ENCODE results near the gene TUBB4B.

The TUBB4B gene

DNA sequence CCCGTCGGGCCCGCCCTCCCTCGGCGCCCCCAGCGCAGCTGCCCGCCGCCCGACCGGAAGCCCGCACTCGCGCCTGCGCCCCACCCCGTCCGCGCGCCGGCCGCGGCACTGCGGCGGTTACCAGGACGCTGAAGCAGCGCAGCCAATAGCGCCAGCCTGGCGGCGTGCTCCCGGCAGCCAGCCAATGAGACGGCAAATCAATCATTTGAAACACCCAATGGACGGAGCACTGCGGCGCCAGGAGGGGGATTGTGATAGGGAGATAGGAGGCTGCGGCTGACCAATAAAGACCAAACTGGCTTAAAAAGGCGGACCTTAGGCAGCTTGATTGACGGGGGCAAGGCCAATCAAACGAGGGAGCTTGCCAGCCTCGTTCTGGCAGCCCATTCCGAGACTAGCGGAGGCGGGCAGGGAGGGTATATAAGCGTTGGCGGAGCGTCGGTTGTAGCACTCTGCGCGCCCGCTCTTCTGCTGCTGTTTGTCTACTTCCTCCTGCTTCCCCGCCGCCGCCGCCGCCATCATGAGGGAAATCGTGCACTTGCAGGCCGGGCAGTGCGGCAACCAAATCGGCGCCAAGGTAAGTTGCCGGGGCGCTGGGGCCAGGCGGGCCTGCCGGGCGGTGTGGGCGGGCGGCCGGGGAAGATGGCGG lies at the start of gene TUBB4B:
Gene TUBB4B (plus strand): TSS at position 447 of the 649 bp plus-strand sequence. CDS start 74 bp downstream, at position 521.
- peak within 1 kb of the TSS; percentile 83 to 92 (median 88) for H3K4me3 ChIP-seq
- peak within 1 kb of the TSS; percentile 94 to 99 (median 97) for H3K27ac ChIP-seq

DNA sequence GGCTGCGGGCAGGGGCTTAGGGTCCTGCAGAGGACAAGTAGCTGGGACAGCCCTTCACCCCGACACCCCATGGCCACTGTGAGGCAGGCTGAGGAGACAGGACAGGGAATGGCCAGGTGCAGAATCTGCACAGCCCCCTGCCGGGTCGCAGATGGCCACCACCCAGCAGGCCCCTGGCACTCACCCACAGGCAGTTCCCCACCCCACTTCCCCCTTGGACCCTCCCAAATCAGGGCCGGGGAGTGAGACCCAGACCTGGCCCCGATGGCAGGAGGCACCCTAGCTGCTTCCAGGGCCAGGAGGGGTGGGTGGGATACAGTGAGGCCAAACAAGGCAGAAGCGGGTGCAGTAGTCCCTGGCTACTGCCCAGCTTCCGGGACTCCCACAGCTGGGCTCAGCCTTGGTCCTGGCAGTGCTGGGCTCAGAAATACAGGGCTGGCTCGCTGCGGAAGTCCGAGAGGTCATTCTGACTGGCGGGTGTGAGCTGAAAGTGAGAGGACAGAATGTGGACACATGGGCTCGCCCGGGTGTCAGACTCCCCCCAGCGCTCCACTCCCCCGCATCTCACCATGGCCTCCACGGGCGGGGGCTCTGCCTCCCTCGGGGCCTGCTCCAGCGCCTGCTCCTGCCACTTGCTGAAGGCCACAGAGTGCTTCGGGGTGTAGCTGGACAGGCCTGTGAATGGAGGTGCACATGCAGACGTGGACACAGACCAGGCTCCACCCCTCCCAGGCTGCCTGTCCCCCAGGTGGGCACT lies 49.2 kb upstream of the TUBB4B start:
- peak overlapping the region in 1 of 21 experiments; percentile 32 for H3K27ac ChIP-seq
- H3K4me3 ChIP-seq: no peak overlapping the region

DNA sequence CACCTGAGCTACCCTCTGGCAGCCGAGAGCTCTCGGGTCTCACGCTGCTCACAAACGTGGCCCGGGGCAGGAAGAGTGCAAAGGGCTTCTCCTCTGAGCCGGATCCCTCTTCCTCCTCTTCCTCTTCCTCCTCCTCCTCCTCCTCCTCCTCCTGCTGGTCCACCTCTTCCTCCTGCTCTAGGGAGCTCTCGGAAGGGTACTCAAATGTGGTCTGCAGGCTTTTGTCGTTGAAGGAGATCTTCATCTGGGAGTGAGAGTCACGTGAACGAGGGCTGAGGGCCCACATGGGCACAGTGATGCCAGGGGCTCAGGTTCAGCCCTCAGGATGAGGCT lies 48.7 kb upstream of the TUBB4B start:
- no peak overlapping the region for H3K4me3 ChIP-seq

DNA sequence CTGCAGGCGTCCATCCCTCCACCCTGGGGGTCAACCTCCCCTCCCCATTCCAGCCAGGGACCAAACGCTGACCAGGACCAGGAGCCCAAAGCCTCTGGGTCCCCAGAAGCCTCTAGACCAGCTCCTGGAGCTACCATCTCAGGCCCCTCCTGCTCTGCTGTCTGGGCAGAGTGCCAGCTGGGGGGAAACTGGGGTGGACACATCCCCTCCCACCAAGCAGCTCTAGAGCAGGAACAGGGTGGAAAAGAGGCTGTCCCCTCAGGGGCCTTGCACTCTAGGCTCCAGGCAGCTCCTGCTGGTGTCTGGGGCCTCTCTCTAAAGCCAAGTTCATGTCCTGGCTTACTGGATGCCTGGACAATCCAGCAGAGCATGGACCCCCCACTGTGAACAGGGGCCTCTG lies 48.2 kb upstream of the TUBB4B start:
- Histone ChIP-seq H3K4me3 (no peak overlapping the region), H3K27ac (no peak overlapping the region)

More for the DNA sequence above, 48.7 kb upstream of the TUBB4B start:
- no peak overlapping the region for H3K27ac ChIP-seq

DNA sequence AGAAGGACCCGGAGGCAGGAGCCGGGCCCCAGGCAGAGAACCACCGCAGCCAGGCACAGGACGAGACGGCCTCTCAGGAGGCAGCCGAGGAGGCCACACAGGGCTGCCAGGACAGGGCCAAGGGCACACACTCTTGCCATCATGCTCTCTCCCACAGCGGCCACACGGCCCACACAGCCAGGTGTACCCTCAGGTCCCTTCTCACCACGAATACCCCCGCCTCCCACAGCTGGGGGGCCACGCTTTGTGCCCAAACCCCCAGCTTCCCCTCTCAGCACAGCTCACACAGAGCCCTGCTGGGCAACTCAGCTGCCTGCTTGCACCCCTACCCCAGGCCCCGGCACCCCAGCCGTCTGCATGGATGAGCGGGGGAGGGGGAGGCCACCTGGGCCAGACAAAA lies 47.3 kb upstream of the TUBB4B start:
- Histone ChIP-seq H3K27ac (peak overlapping the region in 2 of 21 experiments; percentile 40 to 72), H3K4me3 (no peak overlapping the region)

DNA sequence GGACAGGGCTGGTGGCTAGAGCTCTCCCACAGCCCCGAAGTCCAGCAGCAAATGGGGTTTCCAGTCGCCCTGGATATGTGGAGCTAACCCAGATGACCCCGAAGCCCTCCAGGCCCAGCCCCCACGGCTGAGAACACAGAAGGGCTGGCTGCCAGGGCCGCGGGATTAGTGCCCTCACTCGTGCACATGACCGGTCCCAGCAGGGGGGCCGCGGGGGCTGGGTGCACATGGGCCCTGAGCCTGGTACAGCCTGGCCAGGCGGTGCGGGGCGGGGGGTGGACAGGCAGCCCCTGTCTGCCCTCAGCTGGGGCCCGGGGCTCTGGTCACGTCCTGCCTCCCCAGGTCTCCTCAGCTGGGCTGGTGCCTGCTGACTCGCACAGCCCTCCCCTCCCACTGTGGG lies 46.7 kb upstream of the TUBB4B start:
- no peak overlapping the region for H3K4me3 ChIP-seq

DNA sequence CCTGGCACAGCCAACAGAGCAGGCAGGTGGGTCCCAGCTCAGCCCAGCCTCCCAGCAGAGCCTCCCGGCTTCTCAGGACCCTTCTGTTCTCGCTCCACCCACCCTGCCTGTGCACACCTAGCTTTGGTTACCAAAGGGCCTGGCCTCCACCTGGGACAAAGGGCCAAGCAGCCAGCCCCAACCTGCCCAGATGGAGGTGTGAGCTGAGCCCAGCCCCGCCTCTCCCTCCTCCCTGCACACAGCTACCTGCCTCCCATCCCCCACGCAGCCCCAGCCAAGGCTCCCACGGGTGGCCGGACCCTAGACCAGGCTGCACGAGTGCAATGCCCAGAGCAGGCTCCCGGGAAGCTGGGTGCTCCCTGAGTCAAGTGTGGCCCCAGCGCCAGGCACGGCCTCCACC lies 46.2 kb upstream of the TUBB4B start:
- Histone ChIP-seq H3K27ac (peak overlapping the region in 10 of 21 experiments; percentile 1 to 72 (median 49)), H3K4me3 (peak overlapping the region in 1 of 7 experiments; percentile 16)

More for the DNA sequence above, 46.7 kb upstream of the TUBB4B start:
- peak overlapping the region in 9 of 21 experiments; percentile 1 to 72 (median 36) for H3K27ac ChIP-seq

DNA sequence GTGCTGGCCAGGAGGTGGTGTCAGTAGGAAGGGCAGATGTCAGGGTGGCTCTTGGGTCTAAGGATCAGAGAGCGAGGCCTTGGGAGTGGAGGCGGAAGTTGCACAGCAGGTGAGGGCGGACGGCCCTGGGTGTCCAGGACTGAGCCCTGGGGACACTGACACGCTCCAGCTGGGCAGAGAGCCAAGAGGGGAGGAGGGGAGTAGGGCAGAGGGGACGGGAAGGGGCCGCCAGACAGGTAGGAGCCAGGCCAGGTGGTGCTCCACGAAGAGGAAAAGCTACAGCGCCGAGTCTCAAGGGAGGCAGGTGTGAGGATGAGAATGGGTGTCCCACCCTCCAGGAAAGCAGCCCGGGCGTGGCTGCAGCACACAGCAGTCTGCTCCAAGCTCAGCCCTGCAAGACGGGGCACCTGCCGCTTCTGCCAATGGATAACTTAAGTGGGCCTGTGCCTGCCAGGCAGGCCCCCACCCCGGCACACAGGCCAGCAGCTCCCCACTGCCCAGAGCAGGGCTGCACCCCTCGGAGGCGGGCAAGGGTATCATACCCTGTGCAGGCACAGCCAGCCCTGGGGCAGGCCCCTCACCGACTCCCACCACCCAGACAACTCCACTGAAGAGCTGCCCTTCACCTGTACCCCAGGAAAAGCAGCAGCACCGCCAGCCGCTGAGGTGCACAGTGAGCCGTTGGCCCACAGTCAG lies 45.4 kb upstream of the TUBB4B start:
- peak overlapping the region in 1 of 7 experiments; percentile 16 for H3K4me3 ChIP-seq
- peak overlapping the region in 9 of 21 experiments; percentile 1 to 72 (median 50) for H3K27ac ChIP-seq

DNA sequence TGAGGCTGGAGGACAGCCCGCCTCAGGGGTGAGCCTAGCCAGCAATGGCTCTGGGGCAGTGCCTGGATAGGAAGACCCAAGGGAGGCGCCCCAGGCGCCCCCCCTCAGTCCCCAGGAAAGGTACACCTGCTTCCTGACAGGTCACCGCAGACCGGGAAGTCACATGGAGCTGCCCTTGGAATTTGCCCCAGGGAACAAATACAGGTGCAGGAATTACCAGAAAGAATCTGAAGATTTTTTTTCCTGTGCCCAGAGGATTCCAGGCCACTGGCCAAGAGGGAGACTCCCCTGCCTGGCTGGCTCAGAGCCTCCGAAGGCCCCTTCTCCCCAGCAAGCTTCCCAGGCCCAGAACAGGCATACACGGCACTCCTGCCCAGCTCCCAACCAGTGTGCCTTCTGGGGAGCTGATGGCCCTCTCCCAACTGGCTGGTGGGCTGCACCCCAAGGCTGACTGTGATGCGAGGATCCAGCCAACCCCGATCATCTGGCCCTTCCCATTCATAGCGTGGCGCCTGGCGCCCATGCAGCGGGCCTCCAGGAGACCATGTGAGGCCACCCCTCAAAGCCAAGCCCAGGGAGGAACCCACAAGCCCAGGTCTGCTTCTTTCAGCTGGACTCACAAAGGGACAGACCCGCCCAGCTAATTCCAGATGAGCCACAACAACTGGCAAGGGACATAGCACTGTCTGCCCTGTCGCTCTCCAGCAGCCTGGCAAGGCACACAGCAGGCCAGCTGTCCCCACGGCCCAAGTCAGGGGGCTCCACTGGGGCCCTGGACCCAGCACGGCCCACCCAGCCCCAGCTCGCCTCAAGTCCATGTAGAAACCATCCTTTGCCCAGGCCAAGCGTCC lies 42.8 kb upstream of the TUBB4B start:
- no peak overlapping the region for H3K4me3 ChIP-seq

DNA sequence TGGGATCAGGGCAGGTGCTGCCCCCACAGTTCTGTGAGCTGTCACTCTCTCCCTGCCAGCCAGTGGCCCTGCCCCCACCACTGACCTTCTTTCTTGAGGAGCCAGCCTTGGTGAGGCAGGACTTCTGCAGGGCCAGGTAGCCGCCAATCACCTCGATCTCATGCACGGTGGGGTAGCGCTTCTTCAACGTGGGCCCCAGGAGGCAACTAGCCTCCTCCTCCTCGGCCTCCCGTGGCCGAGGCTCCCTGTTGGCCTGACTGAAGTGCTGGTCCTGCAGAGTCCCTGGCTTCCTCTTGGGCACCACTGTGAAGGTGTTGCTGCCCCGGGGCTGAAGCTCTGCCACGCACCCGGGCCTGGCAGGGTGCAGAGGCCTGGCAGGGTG lies 42.2 kb upstream of the TUBB4B start:
- Histone ChIP-seq H3K4me3 (no peak overlapping the region), H3K27ac (peak overlapping the region in 5 of 21 experiments; percentile 11 to 51 (median 39))

More for the DNA sequence above, 42.8 kb upstream of the TUBB4B start:
- H3K27ac ChIP-seq: peak overlapping the region in 1 of 21 experiments; percentile 17

DNA sequence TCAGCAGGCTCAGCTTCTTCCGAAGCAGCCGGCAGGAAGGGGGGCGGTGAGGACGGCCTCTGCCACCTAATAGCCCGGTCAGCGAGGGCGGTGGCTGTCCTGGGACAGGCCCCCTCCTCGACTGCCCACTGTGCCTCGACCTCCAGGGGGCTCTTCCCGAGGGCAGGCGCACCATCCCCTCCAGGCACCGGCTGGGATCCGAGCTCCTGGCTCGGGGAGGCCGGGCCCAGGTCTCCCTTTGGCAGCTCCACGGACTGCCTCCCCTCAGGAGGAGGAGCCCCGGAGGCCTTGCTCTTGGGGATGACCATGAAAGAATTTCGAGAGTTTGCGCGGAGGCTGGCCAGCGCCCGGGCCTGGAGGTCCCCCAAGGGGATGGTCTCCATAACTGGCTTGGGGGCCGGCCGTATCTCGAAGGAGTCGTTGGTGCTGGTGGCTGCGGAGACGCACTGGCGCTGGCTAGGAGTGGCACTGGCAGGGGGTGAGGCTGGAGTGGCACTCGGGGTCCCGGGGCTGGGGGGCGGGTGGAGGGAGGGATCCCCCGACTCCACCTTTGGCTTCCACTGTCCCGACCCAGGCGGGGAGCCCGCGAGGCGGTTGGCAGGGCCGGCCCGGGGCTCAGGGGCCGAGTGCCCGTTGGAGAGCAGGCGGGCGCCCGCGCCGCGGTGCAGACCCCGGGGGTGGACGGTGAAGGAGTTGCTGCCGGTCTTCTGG lies 41.5 kb upstream of the TUBB4B start:
- Histone ChIP-seq H3K4me3 (peak overlapping the region; percentile 9 to 71 (median 27)), H3K27ac (peak overlapping the region in 7 of 21 experiments; percentile 7 to 65 (median 39))

DNA sequence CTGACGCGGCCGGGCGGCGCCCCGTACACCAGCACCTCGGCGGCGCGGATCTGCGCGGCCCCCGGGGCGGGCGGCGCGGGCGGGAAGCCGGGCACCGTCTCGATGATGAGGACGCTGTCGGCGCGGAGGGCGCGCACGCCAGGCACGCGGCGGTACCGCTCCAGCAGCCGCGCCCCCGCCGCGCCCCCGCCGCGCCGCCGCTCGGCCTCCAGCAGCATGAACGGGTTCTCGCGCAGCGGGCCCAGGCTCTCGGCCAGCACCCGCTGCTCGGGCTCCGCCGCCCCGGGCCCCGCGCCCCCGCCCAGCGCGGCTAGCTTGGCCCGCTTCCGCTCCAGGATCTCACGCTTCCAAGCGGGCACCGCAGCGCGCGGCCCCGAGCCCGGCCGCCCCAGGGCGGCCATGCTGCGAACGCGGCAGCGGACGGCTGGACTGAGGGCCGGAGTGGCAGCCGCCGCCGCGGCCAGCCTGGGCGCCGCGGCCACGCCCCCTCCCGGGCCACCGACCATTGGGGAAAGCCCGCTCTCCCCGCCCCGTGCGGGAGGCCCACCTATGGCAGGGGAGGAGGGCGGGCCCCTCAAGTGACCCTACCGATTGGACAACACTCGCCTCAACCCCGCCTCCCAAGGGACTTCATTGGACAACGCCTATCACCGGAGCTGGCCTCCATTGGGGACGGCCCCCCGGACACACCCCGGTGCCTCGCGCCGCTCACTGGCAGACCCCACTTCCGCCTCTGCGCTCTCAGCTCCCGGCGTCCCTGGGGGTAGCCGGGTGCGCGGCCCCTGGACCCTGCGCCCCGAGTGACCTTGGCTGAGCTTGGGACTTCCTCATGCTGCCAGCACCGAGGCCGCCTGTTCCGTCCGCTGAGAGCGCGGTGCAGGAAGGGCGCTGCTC lies 40.5 kb upstream of the TUBB4B start, which contains the start of gene TPRN:
Gene TPRN (minus strand): TSS at position 431 of the 894 bp plus-strand sequence. CDS start 30 bp downstream, at position 401.
- Histone ChIP-seq H3K4me3 (peak within 1 kb of the TSS; percentile 45 to 71 (median 58)), H3K27ac (peak within 1 kb of the TSS in 20 of 21 experiments; percentile 61 to 97 (median 82))

DNA sequence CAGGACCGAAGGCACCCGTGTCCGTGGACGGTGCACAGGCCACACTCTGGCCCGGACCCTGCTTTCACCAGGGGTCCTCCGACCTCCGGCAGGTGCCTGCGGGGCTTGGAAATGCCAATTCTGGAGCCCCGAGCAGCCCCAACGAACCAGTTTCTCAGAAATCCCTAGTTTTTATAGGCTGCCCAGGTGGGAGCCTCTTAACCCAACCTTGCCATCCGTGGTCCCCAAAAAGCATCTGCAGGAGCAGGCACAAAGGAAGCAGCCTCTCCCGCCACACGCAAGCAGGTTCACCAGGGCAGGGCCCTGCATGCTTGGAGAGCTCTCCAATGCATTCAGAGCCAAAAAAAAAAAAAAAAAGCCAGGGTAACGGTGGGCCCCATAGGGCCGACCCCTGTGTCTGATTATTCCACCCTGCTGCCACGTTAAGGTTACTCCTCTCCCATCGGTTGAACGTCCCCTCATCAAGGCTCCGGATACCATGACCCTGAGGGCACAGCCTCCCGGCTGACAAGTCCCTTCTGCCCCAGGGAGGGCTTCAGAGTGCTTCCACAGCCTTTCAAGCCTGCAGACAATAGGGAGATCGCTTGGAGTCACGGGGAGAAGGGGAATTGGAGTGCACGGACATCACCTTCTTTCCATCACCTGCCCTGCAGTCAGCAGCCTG lies 39.8 kb upstream of the TUBB4B start:
- H3K4me3 ChIP-seq: peak overlapping the region; percentile 45 to 71 (median 58)
- H3K27ac ChIP-seq: peak overlapping the region in 20 of 21 experiments; percentile 61 to 97 (median 82)

DNA sequence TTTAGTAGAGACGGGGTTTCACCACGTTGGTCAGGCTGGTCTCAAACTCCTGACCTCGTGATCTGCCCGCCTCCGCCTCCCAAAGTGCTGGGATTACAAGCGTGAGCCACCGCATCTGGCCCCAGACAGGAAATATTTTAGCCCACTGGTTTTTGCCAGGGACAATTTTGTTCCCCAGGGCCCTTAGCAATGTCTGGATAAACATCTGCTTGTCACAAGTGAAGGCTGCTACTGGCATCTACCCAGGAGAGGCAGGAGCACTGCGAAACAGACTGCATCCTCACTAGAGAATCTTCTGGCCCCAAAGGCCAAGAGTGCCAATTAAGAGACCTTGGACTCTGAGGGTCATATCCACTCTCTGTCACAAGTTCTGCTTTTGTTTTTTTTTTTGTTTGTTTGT lies 38.1 kb upstream of the TUBB4B start:
- Histone ChIP-seq H3K27ac (no peak overlapping the region), H3K4me3 (no peak overlapping the region)

DNA sequence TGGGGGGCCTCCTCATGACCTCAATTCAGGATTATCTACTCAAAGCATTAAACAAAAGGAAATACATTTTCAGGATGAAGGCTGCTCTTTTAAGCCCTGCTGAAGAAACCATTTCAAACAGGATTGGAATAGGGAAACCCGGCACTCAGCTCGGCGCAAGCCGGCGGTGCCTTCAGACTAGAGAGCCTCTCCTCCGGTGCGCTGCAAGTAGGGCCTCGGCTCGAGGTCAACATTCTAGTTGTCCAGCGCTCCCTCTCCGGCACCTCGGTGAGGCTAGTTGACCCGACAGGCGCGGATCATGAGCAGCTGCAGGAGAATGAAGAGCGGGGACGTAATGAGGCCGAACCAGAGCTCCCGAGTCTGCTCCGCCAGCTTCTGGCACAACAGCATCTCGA lies 36.4 kb upstream of the TUBB4B start:
- peak overlapping the region in 20 of 21 experiments; percentile 80 to 93 (median 86) for H3K27ac ChIP-seq
- peak overlapping the region; percentile 68 to 99 (median 94) for H3K4me3 ChIP-seq

DNA sequence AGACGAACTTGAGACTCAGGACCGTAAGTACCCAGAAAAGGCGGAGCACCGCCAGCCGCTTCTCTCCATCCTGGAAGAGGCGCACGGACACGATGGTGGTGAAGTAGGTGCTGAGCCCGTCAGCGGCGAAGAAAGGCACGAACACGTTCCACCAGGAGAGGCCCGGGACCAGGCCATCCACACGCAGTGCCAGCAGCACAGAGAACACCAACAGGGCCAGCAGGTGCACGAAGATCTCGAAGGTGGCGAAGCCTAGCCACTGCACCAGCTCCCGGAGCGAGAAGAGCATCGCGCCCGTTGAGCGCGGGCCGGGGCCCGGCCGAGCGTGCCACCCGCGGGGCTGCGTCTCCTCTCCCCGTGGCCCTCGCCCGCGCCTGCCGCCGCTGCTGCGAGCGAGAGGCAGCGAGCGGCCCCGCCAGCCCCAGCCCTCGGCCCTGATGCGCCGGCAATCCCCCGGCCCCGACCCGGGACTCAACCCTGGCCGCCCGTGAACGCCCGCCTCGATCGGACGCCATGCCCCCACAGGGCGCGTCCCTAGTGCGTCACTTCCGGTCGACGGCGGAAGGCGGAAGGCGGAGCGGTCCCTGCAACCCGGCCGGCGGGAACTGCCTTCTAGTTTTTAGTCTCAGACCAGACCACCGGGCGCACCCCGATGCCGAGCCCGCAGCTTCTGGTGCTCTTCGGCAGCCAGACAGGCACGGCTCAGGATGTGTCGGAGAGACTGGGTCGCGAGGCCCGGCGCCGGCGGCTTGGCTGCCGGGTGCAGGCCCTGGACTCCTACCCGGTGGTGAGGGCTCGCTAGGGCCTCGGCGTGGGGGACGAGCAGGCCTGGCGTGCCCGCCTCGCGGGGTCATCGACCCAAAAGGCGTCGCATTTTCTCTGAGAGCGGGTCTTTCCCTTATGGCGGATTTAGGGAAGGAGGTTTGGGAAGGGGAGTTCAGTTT lies 35.7 kb upstream of the TUBB4B start, which contains the start of the genes NDOR1 and TMEM203:
Gene NDOR1 (plus strand): TSS at position 575 of the 944 bp plus-strand sequence. CDS start 78 bp downstream, at position 653.
Gene TMEM203 (minus strand): TSS at position 523 of the 944 bp plus-strand sequence. CDS start 234 bp downstream, at position 289.
- Histone ChIP-seq H3K27ac (peak within 1 kb of the TSS; percentile 31 to 93 (median 86)), H3K4me3 (peak within 1 kb of the TSS; percentile 68 to 99 (median 94))

Data from skin epidermis (tissue), 12 donors.